ENCODE data around the gene BDP1. TPM values are rescaled to one million over a fixed set of nuclear protein-coding genes. Genes with fewer than 3 reads are reported as not detected.
"Not testable (repeated sequence)": the region's sequence is repeated elsewhere in the genome, so short reads cannot be mapped to it uniquely, and the experiment has no call there.

The BDP1 gene
- total and polyA plus RNA-seq, 2 of the 4 experiments (the other 2 are of a cell fraction), result 5.8 to 14.0 TPM

DNA sequence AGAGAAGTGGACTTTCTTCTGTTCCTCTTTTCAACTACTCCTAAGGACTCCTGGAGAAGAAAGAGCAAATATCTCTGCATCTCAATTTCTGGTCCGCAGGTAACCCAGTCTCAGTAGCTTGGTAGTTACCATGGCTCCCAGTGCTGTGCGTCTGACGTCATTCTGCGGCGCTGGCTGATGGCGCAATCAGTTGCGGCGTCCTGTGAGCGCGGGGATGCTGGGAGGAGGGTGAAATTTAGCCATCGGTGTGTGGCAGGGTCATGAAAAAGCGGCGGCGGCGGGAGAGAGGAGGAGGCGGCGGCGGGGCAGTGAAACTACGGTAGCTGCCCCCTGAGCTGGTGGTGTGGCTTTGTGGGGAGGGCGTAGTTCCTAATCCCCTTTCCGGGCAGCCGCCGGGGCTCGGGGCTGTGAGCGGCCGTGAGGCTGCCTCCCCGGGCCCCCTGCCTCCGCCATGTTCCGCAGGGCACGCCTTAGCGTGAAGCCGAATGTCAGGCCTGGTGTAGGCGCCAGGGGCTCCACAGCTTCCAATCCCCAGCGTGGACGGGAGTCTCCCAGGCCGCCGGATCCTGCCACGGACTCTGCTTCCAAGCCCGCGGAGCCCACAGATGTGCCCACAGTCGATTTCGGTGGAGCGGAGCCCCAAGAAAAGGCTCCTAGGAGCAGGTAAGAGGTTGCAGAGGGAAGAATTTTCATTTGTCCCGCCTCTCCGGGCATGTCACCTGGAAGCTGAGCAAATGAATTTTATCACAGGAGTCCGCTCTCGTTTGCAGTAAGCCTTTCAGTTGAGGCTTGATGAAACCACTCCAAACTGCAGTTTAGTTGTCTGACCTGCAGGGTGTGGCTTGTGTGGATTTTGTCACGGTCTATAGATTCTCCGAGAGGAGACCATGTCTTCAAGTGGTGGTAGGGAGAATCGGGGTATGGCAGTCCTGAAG is at the start of gene BDP1 (continued):
- peak; percentile 33 for TF ChIP-seq CTCF (conservative IDR thresholded peaks at IDR 0.05; ENCODE audit: low read depth, low read length)
- TF ChIP-seq MXI1 (IDR thresholded peaks at IDR 0.05; ENCODE audit: borderline replicate concordance, low read depth, low read length), result peak; percentile 88
- peak; percentile 99 for TF ChIP-seq CEBPB (IDR thresholded peaks at IDR 0.05; ENCODE audit: low read depth, low read length)

DNA sequence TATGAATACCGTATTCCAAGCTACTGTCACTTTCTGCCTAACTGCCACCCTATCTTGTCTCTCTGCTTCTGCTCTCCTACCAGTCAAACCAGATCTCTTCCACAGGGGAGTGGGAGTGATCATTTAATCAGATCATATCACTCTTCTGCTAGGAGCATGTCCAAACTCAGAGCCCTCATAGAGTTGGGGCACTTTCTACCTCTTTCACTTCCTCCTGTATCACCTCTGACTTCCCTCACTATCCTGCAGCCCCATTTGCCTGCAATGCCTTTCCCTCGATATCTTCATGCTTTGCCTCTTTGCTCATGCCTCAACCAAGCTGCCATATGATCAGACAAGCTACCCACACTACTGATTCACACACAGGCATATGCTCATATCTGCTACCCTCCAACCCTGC is 45.4 kb upstream of the BDP1 start:
- dilution Hi-C loops (cut with HindIII; ENCODE audit: low sequenced_read_pairs, unreplicated experiment); H4K5ac ChIP-seq (ENCODE audit: low read depth, low read length); H3K9me1 ChIP-seq (ENCODE audit: insufficient read depth, low read length); H3K23ac ChIP-seq (ENCODE audit: low read depth, low read length); H3K18ac ChIP-seq (ENCODE audit: low read depth, low read length); H4K20me1 ChIP-seq (ENCODE audit: insufficient read depth, low read length); in situ Hi-C loops (cut with MboI; ENCODE audit: low sequenced_read_pairs); H3K4ac ChIP-seq (ENCODE audit: low read depth, low read length); intact Hi-C loops (cut with micrococcal nuclease); H4K8ac ChIP-seq (ENCODE audit: low read depth in 2 of 2, low read length in 2 of 2); H3K36me3 ChIP-seq (ENCODE audit: control insufficient read depth, insufficient read depth, low read length); H2BK5ac ChIP-seq (ENCODE audit: low read depth, low read length, poor library complexity, severe bottlenecking); H3K14ac ChIP-seq (replicated peaks; ENCODE audit: low read depth, low read length); H3K9me3 ChIP-seq (ENCODE audit: control insufficient read depth, insufficient read depth, low read length); H3K9ac ChIP-seq (ENCODE audit: low read depth, low read length); BruUV-seq (replicated peaks); ATAC-seq (ENCODE audit: low read depth); H2AFZ ChIP-seq (replicated peaks; ENCODE audit: low read length, poor library complexity); H2BK15ac ChIP-seq (ENCODE audit: low read depth, low read length); H3K27ac ChIP-seq (ENCODE audit: insufficient read depth, low read length); CTCF ChIA-PET; H4K91ac ChIP-seq (ENCODE audit: insufficient read depth, low read depth, low read length); H2BK20ac ChIP-seq (ENCODE audit: low read depth, low read length); DNase-seq; H3K56ac ChIP-seq (ENCODE audit: extremely low read depth, insufficient read depth, low read length); H3K4me1 ChIP-seq (ENCODE audit: control insufficient read depth, insufficient read depth, low read length); POLR2A ChIA-PET (ENCODE audit: unreplicated experiment); H3K4me2 ChIP-seq (ENCODE audit: low read depth, low read length); H2BK120ac ChIP-seq (ENCODE audit: low read depth, low read length); H3K79me1 ChIP-seq (ENCODE audit: low read depth in 1 of 2, low read length in 2 of 2); H2AK9ac ChIP-seq (replicated peaks; ENCODE audit: low read depth, low read length, poor library complexity); H3K4me3 ChIP-seq (ENCODE audit: insufficient read depth, low read depth, low read length); H3K27me3 ChIP-seq (ENCODE audit: control insufficient read depth, insufficient read depth, low read length); H2AK5ac ChIP-seq (ENCODE audit: low read depth, low read length): not testable (repeated sequence)
- no CpG with 5 or more reads among the region's 2 CpGs for WGBS, 2 experiments (ENCODE audit: extremely low coverage in 2 of 2, insufficient read length in 1 of 2)

GRCh38 chr5:71415626-71416025 is 39.8 kb upstream of the BDP1 start:
- H4K91ac ChIP-seq (ENCODE audit: insufficient read depth, low read depth, low read length); H3K79me1 ChIP-seq (ENCODE audit: low read depth in 1 of 2, low read length in 2 of 2); H3K36me3 ChIP-seq (ENCODE audit: control insufficient read depth, insufficient read depth, low read length); H3K9ac ChIP-seq (ENCODE audit: low read depth, low read length); H3K4me3 ChIP-seq (ENCODE audit: insufficient read depth, low read depth, low read length); intact Hi-C loops (cut with micrococcal nuclease); H3K27ac ChIP-seq (ENCODE audit: insufficient read depth, low read length); H2BK120ac ChIP-seq (ENCODE audit: low read depth, low read length); H3K4ac ChIP-seq (ENCODE audit: low read depth, low read length); H4K20me1 ChIP-seq (ENCODE audit: insufficient read depth, low read length); DNase-seq; POLR2A ChIA-PET (ENCODE audit: unreplicated experiment); H2AFZ ChIP-seq (replicated peaks; ENCODE audit: low read length, poor library complexity); H3K27me3 ChIP-seq (ENCODE audit: control insufficient read depth, insufficient read depth, low read length); H3K14ac ChIP-seq (replicated peaks; ENCODE audit: low read depth, low read length); CTCF ChIA-PET; H2BK15ac ChIP-seq (ENCODE audit: low read depth, low read length); H3K9me1 ChIP-seq (ENCODE audit: insufficient read depth, low read length); H3K4me2 ChIP-seq (ENCODE audit: low read depth, low read length); H2BK5ac ChIP-seq (ENCODE audit: low read depth, low read length, poor library complexity, severe bottlenecking); dilution Hi-C loops (cut with HindIII; ENCODE audit: low sequenced_read_pairs, unreplicated experiment); H3K56ac ChIP-seq (ENCODE audit: extremely low read depth, insufficient read depth, low read length); H3K18ac ChIP-seq (ENCODE audit: low read depth, low read length); H2BK20ac ChIP-seq (ENCODE audit: low read depth, low read length); H2AK9ac ChIP-seq (replicated peaks; ENCODE audit: low read depth, low read length, poor library complexity); H3K9me3 ChIP-seq (ENCODE audit: control insufficient read depth, insufficient read depth, low read length); in situ Hi-C loops (cut with MboI; ENCODE audit: low sequenced_read_pairs); H3K4me1 ChIP-seq (ENCODE audit: control insufficient read depth, insufficient read depth, low read length); BruUV-seq (replicated peaks); H2AK5ac ChIP-seq (ENCODE audit: low read depth, low read length); H4K8ac ChIP-seq (ENCODE audit: low read depth in 2 of 2, low read length in 2 of 2); H3K23ac ChIP-seq (ENCODE audit: low read depth, low read length); ATAC-seq (ENCODE audit: low read depth); H4K5ac ChIP-seq (ENCODE audit: low read depth, low read length): not testable (repeated sequence)
- WGBS, 2 experiments (ENCODE audit: extremely low coverage in 2 of 2, insufficient read length in 1 of 2), result no CpG with 5 or more reads among the region's 2 CpGs

Data from IMR-90 (cell line).